GM12865 (cell line): ENCODE data around the gene DNAH17.
A peak's percentile ranks its signal among the peaks of the same experiment; 100 is the strongest.

Experiments
- DNase-seq: peaks from one replicate; pipeline ENCODE4 v3.0.0; 2010; ENCODE audit warnings: low read depth
- H3K4me3 ChIP-seq: 2 replicates; pipeline ENCODE4 v1.5.1; 2011; ENCODE audit warnings: mild to moderate bottlenecking, low read depth, low read length, control low read depth
- TF ChIP-seq, protein P1 (sequence below): IDR thresholded peaks from 2 replicates; pipeline ENCODE4 v1.5.1; 2011; ENCODE audit warnings: low read length, control low read depth, low read depth, inconsistent platforms; ENCODE audit not compliant: insufficient read depth; ENCODE audit errors: missing control alignments

DNAH17 gene

DNA sequence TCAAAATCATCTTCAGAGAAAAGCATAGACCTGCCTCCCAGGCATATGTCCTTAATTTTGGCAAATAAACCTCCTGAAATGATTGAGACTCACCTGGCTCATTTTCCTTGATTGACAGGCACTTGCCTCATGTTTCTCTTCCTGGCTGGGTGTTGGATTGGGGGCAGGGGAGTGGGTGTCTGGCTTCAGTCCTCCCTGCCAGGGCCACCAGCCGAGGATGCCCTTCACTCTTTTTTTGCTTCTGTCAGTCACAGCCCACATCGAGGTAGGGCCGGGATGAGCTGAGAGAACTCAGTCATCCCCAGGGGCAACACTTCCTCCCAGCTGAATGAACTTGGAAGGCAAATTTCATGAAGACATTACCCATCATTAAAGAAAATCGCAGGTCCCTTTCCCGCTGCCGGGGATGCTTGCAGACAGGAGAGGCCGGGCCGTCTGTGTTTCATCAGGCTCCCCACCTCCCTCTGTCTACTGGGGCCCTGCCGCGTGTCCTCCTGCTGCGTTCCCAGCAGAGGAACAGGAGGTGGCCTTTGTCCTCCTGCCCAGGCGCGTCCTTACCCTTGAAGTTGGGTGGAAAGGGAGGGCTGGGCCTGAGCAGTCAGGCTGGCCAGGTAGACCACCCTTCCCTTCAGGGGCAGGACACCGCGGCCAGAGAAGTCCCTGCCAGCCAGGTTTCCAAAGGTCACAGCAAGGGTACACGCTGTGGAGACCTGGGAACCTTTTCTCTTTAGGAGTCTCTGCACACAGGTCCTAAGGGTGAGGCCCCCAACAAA, 11.2 kb upstream of the DNAH17 start:
- TF ChIP-seq, protein P1, sequence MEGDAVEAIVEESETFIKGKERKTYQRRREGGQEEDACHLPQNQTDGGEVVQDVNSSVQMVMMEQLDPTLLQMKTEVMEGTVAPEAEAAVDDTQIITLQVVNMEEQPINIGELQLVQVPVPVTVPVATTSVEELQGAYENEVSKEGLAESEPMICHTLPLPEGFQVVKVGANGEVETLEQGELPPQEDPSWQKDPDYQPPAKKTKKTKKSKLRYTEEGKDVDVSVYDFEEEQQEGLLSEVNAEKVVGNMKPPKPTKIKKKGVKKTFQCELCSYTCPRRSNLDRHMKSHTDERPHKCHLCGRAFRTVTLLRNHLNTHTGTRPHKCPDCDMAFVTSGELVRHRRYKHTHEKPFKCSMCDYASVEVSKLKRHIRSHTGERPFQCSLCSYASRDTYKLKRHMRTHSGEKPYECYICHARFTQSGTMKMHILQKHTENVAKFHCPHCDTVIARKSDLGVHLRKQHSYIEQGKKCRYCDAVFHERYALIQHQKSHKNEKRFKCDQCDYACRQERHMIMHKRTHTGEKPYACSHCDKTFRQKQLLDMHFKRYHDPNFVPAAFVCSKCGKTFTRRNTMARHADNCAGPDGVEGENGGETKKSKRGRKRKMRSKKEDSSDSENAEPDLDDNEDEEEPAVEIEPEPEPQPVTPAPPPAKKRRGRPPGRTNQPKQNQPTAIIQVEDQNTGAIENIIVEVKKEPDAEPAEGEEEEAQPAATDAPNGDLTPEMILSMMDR = no peak
- no peak overlapping the region for H3K4me3 ChIP-seq
- DNase-seq = no peak

DNA sequence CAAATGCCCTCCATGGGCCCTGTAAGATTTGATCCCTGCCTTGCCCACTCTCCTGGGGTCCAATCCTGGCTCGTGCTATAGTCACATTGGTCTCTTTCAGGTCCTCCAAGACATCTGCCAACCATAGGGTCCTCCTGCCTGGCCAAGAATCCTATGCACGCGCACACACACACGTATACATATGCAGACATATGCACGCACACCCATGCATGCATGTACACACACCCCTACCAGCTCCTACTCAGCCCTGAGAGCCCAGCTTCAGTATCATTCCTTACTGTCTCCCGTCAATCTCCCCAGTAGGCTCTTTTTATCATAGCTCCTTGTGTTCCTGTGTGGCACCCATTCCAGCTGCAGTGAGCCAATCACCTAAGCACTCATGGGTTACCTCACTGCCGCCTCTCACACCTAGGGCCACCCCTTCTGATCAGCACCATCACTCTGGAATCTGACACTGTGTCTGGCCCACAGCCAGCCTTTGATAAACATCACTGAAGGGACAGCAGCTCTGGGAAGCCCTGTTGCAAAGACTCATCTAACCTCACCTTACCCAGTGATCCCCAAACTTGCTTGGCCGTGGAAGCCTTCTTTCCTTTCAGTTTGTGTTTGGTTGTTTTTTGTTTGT, 7.9 kb upstream of the DNAH17 start:
- no peak for DNase-seq
- TF ChIP-seq, protein P1 = no peak
- no peak overlapping the region for H3K4me3 ChIP-seq

DNA sequence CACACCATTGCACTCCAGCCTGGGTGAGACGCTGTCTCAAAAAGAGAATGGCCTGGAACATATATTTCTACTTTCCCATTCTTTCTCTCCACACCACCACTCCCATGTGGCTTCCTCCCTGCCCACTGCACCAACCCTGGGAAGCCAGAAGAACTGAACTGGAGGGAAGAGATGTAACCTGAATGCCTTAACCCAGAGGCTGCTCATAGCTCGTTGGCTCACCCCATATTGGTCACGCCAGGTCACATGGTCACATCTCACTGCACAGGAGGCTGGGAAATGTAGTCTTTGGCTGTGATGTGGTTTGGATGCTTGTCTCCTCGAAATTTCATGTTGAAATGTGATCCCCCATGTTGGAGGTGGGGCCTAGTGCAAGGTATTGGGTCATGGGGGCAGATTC, 5.9 kb upstream of the DNAH17 start:
- TF ChIP-seq, protein P1 = no peak
- no peak overlapping the region for H3K4me3 ChIP-seq
- peak; percentile 22 for DNase-seq

DNA sequence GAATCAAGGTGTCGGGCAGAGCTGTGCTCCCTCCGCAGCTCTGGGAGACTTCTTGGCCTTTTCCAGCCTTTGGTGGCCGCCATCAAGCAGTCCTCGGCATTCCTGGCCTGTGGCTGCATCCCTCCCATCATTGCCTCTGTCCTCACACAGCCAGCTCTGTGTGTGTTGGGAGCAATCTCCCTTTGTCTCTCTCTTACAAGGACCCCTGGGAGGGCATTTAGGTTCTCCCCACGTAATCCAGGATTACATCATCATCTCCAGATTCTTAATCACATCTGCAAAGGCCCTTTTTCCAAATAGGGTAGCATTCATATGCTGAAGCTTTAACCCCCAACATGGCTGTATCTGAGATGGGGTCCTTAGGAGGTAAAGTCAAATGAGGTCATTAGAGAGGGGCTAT, 4.1 kb upstream of the DNAH17 start:
- DNase-seq = no peak
- TF ChIP-seq, protein P1 = no peak
- H3K4me3 ChIP-seq = no peak overlapping the region

DNA sequence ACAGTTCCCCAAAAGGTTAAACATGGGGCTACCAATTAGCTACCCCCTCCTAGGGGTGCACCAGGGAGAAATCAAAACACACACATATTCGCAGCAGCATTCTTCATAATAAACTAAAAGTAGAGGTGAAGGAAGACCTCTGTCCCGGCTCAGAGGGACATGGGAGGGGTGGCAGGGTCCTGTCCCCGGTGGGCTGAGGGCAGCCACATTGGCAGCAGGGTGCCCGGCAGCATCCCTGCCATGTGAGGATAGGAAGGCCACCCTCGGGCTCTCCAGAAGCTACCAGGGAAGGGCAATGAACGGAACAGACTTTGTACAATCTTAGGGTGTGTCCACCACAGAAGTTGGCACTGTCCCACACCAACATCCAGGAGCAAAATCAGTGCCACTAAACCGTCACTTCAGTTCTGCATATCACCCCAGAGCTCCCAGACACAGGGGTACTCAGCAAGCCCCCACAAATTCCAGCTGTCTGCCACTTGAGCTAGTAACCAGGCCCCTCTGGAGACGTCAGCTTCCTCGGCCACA, 3.1 kb upstream of the DNAH17 start:
- no peak overlapping the region for H3K4me3 ChIP-seq
- DNase-seq = no peak
- TF ChIP-seq, protein P1 = no peak

DNA sequence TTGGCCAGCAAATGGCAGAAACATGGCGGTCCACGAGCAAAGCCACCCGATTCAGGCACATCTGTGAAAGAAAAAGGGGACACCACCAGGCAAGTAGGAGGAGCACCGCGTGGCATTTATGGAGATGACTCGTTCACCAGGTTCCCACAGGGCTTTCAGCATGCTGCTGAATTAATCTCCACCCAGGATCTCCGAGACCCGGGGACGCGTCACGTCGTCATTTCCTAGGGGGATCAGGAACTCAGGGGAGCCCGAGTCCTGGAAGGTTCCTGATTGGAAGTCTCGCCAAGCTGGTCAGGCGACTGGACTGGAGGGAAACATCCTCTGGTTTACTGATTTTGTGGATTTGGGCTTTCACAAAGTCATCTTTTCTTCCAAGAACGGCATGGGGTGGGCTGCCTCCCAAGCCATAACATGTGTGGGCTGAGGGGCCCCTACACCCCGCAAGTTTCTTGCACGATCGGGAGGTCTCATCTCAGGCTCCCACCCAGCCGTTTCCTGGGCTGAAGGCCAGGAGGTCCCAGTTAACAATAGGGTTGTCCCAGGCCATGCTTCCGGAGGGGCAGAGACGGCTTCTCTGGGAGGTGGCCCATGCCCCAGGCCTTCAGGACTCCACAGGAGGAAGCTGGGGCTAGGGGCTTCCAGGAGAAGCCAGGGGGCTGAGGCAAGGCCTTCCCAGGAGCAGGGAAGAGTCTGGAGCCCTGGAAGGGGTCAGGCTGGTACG, 645 bp downstream of the DNAH17 start:
- TF ChIP-seq, protein P1 = no peak
- no peak overlapping the region for H3K4me3 ChIP-seq

More for the DNA sequence above, 645 bp downstream of the DNAH17 start:
- DNase-seq = no peak
